Bronchial epithelial cell (primary cell): Measurements from ENCODE around the gene SLITRK2. TPM values are rescaled to one million over a fixed set of nuclear protein-coding genes. Genes with fewer than 3 reads are reported as not detected.

Source experiments
- DNase-seq: peaks from one replicate; pipeline ENCODE4 v3.0.0-alpha.2; 2010; ENCODE audit warnings: low read depth
- FAIRE-seq: peaks from 2 replicates; lab custom pipeline; 2011; peaks lifted over from hg19 to GRCh38; lab: Jason Lieb, UNC
- H3K27me3 ChIP-seq: 2 replicates; pipeline ENCODE4 v1.5.1; 2011; ENCODE audit warnings: low read length; ENCODE audit not compliant: control insufficient read depth, insufficient read depth
- H3K36me3 ChIP-seq: 2 replicates; pipeline ENCODE4 v1.5.1; 2011; ENCODE audit warnings: low read length; ENCODE audit not compliant: control insufficient read depth, insufficient read depth
- H3K4me3 ChIP-seq: 2 replicates; pipeline ENCODE4 v1.5.1; 2011; ENCODE audit warnings: mild to moderate bottlenecking, low read depth, low read length, control low read depth
- total RNA-seq: library from RNA; depleted of rRNA; stranded (reverse); fragments of >200 nt; gene quantifications from 2 replicates; pipeline ENCODE4 v1.2.1, GENCODE V29; 2014
- TF ChIP-seq, protein P1 (sequence below): IDR thresholded peaks from 2 replicates; pipeline ENCODE4 v1.5.1; 2011; ENCODE audit warnings: mild to moderate bottlenecking, moderate library complexity, low read length, control low read depth, inconsistent platforms; ENCODE audit not compliant: insufficient read depth, severe bottlenecking

SLITRK2 gene
- total RNA-seq, 1 donor from 2014 or later: not detected

DNA sequence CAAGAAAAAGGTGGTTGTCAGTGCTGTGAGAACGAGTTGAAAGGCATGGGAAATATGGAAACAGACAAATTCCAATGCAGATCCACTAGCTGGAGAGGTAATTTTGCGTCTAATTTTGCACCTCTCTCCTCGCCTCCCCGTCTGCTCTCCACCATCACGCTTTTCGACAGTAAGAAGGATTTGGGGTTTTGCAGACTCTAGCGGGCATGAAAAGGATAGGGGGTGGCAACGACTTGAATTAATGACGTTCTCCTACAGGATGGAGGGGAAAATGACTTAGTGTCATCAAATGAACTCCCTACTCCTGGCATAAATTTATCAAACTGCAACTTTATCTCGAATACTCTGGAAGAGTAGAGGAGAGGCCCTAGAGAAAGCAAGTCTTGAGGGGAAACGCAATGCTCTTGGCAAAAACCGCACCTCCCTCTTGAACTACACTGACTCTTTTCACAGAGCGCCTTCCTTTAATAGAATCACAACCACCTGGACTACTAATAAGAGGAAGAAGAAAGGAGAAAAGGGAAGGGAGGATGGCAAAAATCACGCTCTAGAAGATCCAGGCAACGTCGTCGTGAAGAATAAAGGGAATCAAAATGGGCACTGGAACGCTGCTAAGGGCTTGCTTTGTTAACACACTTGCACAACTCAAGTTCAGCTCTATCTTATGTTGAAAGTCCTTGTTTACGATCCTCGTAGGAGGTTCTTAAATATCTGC lies 871 bp upstream of the SLITRK2 start:
- no peaks in the 10 kb centered on the region for H3K36me3 ChIP-seq
- no peak overlapping the region for H3K4me3 ChIP-seq
- DNase-seq: no peak
- TF ChIP-seq, protein P1, sequence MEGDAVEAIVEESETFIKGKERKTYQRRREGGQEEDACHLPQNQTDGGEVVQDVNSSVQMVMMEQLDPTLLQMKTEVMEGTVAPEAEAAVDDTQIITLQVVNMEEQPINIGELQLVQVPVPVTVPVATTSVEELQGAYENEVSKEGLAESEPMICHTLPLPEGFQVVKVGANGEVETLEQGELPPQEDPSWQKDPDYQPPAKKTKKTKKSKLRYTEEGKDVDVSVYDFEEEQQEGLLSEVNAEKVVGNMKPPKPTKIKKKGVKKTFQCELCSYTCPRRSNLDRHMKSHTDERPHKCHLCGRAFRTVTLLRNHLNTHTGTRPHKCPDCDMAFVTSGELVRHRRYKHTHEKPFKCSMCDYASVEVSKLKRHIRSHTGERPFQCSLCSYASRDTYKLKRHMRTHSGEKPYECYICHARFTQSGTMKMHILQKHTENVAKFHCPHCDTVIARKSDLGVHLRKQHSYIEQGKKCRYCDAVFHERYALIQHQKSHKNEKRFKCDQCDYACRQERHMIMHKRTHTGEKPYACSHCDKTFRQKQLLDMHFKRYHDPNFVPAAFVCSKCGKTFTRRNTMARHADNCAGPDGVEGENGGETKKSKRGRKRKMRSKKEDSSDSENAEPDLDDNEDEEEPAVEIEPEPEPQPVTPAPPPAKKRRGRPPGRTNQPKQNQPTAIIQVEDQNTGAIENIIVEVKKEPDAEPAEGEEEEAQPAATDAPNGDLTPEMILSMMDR: no peak
- H3K27me3 ChIP-seq: peaks cover 7% of the 10 kb centered on the region
- FAIRE-seq: no peak

DNA sequence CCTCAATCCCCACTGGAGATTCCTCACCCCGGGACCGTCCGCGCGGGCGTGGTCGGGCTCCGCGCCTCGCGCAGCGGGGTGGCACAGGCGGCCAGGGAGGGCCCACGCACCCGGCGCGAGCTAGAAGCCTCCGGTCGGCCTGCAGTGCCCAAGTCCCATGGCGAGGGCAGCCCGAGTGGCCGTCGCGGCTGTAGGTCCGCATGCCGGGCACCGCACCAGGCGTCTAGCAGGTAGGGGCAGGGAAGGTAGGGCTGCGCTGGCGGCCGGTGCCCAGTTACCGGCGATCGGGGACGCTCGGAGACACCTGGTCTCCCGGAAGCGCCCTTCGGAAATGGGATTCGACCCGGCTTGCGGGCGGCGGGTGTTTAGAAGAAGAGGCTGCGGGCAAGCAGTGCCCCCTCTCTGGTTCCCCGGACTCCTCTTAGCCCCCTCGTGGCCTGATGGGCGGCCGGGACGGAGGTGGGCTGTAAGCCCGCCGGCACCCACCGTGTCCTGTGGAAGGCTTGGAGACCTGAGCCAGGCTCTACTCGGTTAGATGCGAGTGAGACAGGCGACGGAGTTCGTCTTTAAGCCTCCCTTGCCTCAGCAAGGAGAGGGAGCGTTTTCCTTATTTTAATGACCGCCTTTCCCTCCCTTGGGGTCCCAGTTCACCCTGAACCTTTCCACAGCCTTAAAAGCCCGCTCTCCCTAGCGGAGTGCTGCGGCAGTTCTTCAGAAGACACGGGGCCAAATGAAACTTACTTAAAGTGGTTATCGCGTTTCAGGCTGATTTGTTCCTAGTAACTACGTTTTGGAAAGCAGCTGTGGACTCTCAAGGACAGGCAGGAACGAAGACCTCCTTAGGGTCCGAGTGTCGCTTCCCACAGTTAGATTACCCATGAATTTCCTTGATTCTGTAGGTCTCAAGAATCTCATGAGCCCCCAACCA lies 821 bp downstream of the SLITRK2 start:
- no peak overlapping the region for H3K4me3 ChIP-seq
- no peak for FAIRE-seq
- TF ChIP-seq, protein P1: no peak

DNA sequence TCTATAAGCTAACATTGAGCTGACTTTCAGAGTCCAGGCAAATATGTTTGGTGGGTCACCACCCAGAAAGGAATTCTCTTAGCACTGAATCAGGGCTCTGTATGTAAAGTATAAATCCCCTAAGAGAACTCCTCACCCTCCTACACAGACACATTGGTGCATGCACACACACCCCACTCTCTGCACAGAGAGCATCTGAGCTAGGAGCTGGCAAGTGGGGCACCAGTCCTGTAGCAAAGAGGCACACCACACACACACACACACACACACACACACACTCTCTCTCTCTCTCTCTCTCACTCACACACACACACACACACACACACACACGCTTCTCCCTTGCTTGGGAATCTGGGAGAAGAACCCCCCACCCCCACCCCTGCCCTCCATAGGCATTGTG lies 3.2 kb downstream of the SLITRK2 start:
- FAIRE-seq (no peak), DNase-seq (no peak)
- H3K27me3 ChIP-seq: peaks cover 7% of the 10 kb centered on the region
- TF ChIP-seq, protein P1: no peak
- no peak overlapping the region for H3K4me3 ChIP-seq
- H3K36me3 ChIP-seq: no peaks in the 10 kb centered on the region

More for the DNA sequence above, 821 bp downstream of the SLITRK2 start:
- DNase-seq: no peak
- H3K27me3 ChIP-seq: peaks cover 7% of the 10 kb centered on the region
- no peaks in the 10 kb centered on the region for H3K36me3 ChIP-seq

DNA sequence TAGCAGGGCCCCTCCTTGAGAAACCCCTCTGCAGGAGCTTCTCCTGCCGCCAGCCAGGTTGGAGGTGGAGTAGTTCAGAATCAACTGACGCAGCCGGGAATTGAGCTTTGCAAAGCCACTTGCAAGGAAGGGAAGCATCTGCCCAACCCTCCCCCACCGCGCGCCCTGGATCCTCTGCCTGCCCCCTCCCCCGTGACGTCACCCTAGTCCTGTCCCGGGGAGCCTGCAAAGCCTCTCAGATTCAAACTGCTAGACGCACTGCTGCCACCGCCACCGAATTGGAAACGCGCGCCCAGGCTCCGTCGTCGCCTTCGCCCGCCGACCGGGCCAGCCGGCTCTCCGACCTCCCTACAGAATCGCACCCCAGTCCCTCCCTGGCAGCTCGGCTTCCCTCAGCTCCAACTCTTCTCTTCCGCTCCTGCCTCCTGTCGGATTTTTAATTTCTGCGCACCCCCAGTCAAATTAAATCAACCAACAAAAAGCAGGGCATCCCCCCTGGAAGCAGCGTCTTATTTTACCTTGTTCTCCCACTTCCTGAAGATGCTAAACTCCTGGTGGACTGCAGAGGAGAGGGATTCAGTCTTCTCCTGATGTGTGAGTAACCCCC lies 3.8 kb downstream of the SLITRK2 start:
- H3K4me3 ChIP-seq: no peak overlapping the region
- DNase-seq (no peak), FAIRE-seq (no peak)
- no peaks in the 10 kb centered on the region for H3K36me3 ChIP-seq
- peaks cover 7% of the 10 kb centered on the region for H3K27me3 ChIP-seq
- TF ChIP-seq, protein P1: no peak

DNA sequence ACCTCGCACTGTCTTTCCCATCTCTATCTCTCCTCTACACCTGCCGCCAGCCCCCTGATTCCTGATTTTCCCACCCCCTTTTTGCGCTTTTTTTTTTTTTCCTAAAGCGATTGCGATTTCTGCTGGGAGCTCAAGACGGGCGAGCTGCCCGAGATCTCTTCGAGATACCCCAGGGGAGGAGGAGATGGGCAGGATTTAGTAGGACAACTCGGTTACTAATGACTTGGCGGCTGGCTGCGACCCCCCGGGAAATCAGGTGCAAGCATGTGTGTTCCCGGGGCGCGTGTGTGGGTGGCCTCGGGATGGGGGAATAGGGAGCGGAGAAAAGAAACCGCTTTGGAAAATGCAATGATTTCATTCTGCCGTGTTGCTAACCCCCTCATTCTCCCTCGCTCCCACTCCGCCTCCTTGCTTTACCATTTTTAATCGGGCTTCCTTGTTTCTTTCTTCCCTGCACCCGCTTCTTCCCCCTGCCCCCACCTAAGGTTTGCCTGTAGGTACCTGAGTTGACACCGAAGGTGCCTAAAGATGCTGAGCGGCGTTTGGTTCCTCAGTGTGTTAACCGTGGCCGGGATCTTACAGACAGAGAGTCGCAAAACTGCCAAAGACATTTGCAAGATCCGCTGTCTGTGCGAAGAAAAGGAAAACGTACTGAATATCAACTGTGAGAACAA lies 4.4 kb downstream of the SLITRK2 start:
- Histone ChIP-seq H3K4me3 (no peak overlapping the region), H3K27me3 (peaks cover 7% of the 10 kb centered on the region), H3K36me3 (no peaks in the 10 kb centered on the region)
- DNase-seq (no peak), FAIRE-seq (no peak)
- TF ChIP-seq, protein P1: no peak
